ENCODE data around the gene HRH3.

GRCh38 chr20:62198496-62198895 lies 21.6 kb downstream of the HRH3 start:
- TF ChIP-seq, protein P1, sequence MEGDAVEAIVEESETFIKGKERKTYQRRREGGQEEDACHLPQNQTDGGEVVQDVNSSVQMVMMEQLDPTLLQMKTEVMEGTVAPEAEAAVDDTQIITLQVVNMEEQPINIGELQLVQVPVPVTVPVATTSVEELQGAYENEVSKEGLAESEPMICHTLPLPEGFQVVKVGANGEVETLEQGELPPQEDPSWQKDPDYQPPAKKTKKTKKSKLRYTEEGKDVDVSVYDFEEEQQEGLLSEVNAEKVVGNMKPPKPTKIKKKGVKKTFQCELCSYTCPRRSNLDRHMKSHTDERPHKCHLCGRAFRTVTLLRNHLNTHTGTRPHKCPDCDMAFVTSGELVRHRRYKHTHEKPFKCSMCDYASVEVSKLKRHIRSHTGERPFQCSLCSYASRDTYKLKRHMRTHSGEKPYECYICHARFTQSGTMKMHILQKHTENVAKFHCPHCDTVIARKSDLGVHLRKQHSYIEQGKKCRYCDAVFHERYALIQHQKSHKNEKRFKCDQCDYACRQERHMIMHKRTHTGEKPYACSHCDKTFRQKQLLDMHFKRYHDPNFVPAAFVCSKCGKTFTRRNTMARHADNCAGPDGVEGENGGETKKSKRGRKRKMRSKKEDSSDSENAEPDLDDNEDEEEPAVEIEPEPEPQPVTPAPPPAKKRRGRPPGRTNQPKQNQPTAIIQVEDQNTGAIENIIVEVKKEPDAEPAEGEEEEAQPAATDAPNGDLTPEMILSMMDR (IDR thresholded peaks at IDR 0.05; ENCODE audit: poor library complexity, severe bottlenecking), result no peak
- TF ChIP-seq RAD21 (conservative IDR thresholded peaks at IDR 0.05) (no peak), MXI1 (conservative IDR thresholded peaks at IDR 0.05; ENCODE audit: poor library complexity, severe bottlenecking) (no peak), EZH2 (IDR thresholded peaks at IDR 0.05; ENCODE audit: borderline replicate concordance, insufficient read depth, low read length, poor library complexity, severe bottlenecking) (no peak), POLR2AphosphoS5 (IDR thresholded peaks at IDR 0.05) (no peak)
